GM21447 (cell line): ENCODE results near the gene SEC14L3.
"Not testable (repeated sequence)": the region's sequence is repeated elsewhere in the genome, so short reads cannot be mapped to it uniquely, and the experiment has no call there.

Experiments
- ATAC-seq: cut with Tn5 transposase; IDR thresholded peaks from one replicate; pipeline ENCODE4 v1.9.1; 2021; ENCODE audit not compliant: unreplicated experiment

Gene SEC14L3

DNA sequence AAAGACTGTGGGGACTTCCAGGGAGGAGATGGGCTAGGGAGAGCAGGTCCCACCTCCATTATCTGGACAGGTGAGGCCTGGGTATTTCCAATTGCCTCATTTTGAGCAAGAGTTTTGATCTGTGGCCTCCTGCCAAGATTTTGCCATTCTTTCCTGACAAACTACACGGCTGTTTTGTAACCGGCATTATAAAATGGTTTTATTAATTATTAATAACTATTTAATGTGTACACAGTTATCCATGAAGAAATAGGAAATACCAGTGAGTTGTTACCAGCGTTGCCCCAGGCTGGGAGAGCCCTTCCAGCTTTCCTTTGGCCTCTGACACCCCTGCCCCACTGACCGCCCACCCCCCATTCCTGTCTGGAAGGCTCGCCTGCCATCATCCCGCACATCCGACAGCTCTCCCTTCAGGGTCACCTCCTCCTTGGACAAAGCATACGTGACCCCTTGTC, 14.9 kb upstream of the SEC14L3 start:
- no peak for ATAC-seq

DNA sequence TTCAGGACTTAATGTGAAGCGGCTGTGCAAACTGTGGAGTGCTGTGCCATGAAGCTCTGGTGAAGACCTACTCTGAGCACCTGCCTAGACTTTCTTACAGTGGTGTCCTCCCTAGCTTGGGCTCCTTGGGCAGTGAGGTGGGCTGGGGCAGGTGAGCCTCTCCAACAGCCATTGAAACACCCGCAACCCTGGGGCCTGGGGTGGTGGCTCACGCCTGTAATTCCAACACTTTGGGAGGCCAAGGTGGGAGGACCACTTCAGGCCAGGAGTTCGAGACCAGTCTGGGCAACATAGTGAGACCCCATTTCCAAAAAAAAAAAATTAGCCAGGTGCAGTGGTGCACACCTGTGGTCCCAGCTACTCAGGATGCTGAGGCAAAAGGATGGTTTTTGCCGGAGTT, 14.3 kb upstream of the SEC14L3 start:
- ATAC-seq, result no peak

DNA sequence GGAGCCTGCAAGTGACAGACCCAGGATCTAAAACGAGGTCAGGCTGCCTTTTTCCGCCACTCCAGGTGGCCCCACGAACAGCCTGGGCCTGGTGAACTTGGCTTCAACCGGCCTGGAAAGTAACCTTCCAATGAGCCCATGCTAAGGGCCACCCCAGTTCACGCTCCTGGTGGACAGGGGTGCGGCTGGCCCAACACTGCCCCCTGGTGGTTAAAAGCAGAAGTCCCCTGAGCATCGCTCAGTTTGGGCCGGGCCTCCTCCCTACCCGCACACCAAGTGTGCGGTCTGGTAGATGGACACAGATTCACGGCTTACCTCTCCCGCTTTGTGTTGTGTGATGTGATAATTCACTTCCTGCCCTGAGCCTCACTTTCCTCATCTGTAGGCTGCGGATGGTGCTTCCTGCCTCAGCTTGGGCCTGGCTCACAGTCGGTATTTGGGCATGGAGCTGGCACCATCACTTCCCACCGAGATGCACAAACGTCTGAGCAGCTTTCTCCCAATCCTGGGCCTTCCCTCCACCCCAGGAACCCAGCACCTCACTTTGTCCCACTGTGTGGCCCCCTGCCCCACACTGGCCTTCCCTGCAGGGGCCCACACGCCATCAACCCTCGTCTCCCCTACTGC, 13.7 kb upstream of the SEC14L3 start:
- no peak for ATAC-seq

DNA sequence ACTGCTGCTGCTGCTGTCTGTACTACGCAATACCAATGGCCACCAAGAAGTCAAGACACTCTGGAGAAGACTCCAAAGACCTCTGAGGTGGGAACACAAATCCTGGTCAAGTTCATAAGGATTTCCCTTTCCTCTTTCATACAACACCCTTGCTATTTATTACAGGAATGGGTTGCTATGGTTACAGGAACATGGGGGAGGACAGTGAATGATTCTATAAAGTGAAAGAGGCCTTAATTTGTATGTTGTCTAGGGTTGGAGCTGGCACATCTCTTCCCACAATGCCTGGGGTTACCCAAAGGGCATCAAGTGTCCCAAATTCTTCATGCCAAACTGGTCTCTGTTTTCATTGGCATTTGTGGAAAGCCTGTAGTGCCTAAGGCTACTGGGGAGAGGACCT, 11.4 kb upstream of the SEC14L3 start:
- ATAC-seq, result no peak

DNA sequence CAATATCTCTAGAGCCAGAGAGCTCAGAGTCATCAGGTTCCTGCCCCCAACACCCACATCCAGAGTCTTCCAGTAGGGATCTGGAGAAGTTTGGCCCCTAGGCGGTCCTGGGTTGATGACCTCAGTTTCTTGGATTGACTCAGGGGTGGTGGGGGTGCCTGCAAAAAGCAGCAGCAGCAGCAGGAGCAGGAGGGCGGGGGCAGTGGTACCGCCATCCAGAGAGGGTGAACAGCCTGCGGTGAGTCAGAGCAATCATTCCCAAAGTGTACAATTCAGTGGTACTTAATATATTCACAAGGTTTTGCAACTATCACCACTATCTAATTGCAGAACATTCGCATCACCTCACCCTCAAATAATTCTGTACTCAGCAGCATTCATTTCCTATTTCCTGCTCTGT, 9.9 kb upstream of the SEC14L3 start:
- ATAC-seq, result no peak

DNA sequence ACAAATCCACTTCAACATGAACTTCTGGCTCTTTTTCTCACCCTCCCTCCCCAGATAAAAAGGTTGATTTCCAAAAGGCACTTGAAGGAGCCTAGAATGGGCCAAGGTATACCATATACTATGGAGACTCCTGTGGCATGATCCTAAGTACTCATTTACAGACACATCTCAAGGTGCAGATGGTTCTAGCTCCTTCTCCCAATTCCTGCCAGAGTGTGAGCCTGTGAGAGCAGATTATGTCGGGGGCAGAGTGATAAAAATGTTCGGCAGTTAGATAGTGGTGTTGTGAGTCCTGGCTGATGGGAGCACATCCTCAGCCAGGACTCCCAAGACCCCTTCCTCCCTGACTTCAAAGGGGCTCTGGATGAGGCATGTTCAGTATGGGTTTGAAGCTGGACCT, 8.2 kb upstream of the SEC14L3 start:
- no peak for ATAC-seq

DNA sequence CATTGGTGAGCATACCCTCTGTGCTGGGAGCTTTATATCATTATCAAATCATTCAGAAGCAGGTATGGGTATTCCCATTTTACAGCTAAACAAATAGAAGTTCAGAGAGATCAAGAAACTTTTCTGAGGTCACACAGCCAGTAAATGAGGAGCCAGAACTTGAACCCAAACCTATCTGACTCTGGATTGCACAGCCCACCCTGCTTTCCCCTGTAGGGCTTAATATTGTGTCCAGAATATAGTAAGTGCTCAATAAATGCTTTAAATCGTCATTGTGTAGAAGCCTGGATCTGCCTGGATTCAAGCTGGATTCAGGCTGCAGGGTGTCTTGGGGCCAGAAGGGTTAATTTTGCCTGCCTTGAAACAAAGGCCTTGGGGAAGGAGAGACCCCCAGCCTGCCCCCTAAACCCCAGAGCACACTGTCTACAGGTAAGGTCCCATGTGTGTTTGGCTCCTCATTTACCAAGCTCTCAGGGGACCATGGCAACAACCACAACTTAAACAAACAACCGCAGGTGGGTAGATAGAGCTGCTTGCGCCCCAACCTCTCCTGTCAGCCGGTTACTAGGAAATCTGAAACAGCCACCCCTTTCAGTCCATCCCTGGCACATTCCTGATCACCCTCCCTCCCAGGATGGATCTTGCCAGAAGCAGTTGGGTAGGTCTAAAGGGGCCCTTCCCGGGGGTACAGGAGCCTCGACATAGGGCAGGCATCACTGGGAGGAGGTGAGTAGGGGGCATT, 3.0 kb upstream of the SEC14L3 start:
- no peak for ATAC-seq

DNA sequence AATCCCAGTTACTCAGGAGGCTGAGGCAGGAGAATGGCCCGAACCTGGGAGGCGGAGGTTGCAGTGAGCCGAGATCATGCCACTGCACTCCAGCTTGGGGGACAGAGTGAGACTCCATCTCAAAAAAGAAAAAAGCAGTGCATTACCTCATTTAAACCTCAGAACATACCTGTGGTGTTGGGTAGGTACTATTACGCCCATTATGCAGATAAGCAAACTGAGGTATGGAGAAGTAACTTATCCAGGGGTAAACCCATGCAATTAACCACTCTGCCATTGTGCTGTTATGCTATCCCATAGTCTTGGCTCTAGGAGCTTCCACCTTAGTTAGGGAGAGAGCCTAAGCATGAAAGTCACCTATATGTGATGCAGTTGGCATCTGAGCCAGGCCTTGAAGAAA, 2.3 kb upstream of the SEC14L3 start:
- ATAC-seq, result no peak

DNA sequence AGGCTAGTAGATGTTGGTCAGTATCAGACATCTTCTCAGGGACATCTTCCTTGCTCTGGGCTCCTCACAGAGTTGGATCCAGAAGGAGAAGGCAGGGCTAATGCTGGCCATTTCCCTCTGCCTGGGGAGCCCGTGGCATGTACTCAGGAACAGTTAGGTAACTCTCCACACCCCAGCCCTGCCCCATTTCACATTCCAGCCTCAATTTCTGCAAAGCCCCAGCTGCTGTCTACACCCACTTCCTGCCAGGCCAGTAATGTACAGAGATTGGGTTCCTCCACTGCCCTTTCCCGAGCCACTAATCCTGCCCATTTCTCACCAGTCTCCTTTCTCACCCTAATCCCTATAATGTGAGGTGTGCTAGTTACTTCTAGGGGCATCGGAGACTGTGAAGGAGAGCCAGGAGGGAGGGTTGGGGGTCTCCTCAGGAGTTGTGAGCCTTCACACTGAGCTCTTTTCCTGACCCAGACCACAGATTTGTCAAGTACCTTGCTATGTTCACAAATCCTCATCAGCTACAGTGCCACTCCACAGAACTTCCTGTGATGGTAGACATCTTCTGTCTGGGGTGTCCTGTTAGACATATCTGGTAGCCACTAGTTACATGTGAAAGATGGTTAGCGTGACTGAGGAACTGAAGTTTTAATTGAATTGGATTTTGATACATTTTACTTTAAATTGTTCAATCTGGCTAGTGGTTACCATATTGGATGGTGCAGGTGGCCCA, 1.3 kb upstream of the SEC14L3 start:
- ATAC-seq, result no peak

DNA sequence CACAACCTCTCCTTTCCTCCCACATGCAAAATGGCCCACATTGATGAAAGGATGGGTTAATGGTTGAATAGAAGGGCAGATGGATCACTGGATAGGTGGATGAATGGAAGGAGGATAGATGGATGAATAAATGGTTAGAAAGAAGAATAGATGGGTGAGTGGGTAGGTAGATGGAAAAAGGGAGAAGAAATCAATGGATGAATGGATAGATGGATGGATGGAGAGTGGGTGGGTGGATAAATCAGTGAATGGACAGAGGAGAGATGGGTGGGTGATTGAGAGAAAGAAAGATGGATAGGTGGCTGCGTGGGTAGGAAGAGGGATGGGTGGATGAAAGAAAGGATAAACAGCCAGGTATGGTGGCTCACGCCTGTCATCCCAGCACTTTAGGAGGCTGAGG, 1.2 kb downstream of the SEC14L3 start:
- ATAC-seq, result no peak

DNA sequence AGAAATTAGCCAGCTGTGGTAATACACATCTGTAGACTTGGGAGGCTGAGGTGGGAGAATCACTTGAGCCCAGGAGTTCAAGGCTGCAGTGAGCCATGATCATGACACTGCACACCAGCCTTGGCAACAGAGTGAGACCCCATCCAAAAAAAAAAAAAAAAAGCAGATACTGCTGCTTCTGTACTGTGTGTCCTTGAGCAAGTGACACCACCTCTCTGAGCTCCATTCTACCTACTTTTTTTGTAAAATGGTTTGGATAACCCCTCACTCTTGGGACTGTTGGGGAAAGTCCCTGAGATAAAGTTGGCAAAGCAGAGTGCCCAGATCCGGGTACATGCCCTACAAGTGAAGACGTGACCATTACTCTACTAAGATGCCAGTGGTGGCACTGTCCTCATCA, 2.7 kb downstream of the SEC14L3 start:
- ATAC-seq, result no peak

DNA sequence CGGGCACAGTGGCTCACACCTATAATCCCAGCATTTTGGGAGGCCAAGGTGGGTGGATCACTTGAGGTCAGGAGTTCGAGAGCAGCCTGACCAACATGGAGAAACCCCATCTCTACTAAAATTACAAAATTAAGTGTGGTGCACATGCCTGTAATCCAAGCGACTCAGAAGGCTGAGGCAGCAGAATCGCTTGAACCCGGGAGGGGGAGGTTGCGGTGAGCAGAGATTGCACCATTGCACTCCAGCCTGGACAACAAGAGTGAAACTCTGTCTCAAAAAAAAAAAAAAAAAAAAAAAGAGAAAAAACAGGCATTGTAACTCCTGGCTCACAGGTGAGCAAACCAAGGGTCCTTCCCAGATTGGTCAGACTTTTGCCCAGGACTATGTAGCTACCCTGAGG, 11.3 kb downstream of the SEC14L3 start:
- not testable (repeated sequence) for ATAC-seq

DNA sequence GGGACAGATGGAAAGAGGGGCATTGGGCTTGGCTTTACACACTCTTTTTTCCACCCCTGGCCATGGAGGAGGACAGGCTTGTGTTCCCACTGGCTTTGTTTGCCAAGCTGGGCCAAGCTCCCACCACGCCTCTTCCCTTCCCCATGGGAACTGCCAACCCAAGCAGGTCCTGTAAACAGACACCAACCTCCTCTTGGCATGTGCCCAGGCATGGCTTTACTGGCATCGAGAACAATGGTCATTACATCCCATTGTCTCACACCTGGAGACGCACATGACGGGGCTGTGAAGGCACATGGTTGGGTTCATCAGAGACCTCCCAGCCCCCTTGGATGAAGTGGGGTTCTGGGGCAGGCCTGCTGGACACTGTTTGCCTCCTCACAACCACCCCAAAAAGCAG, 11.7 kb downstream of the SEC14L3 start:
- no peak for ATAC-seq

DNA sequence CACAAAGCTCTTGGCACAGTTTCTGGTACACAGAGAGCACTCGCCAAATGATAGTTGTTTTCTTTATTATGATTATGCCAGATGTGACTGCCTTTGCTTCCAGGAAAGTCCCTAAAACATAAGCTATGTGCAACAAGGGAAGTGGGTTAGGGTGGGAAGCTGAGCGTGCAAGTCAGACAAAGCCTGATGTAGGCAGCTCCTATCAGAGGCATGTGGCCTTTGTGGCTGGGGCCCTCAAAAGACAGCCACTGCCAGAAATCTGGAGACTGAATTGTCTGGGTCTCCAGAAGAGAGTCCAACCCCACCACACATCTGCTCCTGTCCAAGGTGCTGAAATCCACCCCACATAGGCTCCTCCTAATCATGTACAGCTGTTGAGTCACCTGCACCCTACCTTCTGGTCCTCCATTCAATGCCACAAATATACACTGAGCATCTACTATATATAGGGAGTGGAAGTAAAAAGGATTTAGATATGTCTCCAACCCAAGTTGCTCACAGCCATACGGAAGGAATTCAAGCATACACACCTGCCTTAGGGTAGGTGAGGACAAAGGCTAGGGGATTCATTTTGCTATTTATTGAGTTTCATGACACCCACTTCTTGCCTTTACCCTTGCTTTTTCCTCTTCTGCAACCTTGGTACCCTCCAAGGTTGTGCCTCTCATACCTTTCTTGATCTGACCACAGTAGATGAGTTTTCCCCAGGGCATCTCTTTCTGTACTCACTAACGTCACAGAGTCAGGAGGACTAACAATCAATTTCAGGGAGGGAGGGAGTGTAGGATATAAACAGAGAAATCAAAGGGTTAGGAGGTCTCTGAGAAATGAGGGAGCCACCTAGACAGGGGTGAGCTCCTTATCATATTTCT, 12.4 kb downstream of the SEC14L3 start:
- ATAC-seq, result no peak

DNA sequence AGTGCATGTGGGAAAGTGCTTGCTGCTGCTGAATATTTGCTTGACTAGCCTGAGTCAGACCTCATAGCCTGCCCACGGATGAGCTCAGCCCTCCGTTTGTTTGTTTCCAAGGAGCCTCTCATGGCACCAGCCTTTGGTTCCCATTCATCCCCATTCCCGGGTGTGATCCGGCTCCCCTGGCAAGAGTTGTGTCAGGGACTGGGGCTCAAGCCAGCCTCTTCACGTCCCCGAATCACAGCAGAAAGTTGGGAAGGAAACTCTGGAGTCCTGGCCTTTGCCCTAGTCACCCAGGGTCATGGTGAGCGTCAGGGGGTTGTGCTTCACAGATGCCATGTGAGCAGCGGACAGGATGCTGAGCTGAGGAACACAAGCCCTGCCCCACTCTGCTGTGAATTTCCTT, 13.8 kb downstream of the SEC14L3 start:
- ATAC-seq, result no peak

DNA sequence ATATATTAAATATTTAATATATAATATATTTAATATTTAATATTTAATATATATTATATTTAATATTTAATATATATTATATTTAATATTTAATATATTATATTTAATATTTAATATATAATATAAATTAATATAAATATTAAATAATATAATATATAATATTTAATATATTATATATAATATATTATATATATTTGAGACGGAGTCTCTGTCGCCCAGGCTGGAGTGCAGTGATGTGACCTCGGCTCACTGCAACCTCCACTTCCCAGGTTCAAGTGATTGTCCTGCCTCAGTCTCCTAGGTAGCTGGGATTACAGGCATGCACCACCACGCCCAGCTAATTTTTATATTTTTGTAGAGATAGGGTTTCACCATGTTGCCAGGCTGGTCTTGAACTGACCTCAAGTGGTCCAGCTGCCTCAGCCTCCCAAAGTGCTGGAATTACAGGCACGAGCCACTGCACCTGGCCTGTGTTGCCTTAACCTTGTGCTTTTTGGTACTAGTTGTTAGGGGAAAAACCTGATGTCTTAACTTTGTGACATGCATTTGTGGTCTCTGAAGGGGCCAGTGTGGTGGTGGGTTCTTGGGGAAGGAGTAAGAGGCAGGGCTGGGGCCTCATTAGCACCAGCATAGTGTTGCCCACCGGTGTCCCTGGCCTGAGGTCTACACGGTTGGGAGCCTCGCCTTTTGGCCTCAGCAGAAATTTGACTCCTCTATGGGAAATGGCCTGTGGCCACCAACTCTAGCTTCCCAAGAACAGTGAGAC, 16.6 kb downstream of the SEC14L3 start:
- no peak for ATAC-seq

DNA sequence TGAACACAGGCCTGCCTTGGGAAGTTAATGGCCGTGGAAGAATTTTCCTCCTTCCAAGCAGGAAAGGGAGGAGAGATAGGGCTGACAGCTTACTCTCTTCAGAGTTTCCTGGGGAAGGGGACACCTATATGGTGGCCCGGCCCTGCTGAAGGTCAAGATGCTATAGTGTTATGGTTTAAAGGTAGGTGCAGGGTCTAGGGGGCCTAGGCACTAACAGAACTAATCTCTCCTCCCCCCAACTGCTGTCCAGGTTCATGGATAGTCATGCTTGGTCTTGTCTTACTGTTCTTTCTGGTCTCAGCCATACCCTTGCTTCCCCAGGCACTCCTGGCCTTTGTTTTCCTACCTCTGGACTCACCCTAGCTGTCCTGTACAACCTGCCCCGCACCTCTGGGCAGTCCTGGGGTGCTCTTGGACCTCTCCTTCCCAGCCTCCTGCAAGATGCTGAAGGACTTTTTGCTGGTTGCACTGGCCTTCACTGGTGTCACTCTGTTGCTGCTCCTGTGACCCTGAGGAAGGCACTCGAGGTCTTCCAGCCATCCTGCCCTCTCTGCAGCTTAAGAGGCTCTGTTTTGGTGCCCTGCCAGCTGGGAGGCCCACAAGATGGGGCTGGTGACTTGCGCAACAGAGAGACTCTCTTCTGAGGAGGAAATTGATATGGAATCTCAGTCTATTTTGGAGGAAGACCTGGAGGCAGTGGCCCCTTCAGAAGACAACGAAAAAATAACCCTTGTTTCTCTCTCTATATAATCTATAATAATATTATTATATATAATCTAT, 17.9 kb downstream of the SEC14L3 start:
- ATAC-seq, result no peak

DNA sequence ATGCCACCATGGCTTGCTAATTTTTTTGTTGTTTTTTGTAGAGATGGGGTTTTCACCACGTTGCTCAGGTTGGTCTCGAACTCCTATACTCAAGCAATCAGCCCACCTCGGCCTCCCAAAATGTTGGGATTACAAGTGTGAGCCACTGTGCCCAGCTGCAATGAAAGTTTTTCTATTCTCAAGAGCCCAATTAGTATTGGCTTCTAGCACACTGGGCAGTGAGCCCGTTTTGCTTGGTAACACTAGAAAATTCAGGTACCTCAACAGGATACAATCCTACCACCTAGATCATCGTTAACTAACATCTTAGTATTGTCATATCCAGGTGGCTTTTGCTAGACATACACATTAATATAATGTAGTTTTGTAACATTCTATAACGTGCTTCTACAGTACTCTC, 19.0 kb downstream of the SEC14L3 start:
- ATAC-seq, result no peak

DNA sequence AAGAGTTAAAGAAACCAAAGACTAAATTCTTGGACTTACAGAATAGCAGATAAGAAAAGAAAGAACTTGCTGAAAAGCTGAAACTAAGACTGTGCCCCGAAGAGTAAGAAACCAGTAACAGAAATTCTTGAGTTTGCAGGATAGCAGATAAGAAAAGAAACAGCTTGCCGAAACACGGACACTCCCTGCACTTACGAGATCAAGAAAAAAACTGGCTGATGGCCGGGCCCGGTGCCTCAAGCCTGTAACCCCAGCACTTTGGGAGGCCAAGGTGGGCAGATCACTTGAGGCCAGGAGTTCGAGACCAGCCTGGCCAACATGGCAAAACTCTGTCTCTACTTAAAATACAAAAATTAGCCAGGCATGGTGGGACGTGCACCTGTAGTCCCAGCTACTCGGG, 20.3 kb downstream of the SEC14L3 start:
- not testable (repeated sequence) for ATAC-seq

DNA sequence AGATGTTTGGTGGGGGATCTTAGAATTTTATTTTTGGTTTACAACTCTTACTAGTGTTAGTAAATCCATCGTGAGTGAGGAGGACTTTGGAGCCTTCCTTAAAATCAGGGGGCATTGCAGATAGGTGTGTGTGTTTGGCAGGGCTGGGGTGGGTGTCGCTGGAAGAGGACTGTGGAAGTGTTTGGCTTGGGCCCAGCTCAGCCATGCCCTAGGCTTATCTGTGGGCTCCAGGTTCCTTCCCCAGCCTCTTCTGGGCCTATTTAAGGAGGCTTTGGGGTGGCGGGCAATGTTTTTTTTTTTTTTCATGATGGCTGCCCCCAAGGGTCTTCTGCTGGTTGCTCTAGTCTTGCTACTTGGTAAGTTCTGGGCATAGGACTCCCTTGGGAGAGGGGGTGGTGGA, 24.2 kb downstream of the SEC14L3 start:
- ATAC-seq, result no peak
